HG03432 (cell line): ENCODE results near the gene PKMYT1.
"Not testable (repeated sequence)": the region's sequence is repeated elsewhere in the genome, so short reads cannot be mapped to it uniquely, and the experiment has no call there.

Experiments
- ATAC-seq: cut with Tn5 transposase; IDR thresholded peaks from one replicate; pipeline ENCODE4 v1.9.1; 2021; ENCODE audit warnings: mild to moderate bottlenecking, moderate library complexity; ENCODE audit not compliant: unreplicated experiment

PKMYT1 gene

DNA sequence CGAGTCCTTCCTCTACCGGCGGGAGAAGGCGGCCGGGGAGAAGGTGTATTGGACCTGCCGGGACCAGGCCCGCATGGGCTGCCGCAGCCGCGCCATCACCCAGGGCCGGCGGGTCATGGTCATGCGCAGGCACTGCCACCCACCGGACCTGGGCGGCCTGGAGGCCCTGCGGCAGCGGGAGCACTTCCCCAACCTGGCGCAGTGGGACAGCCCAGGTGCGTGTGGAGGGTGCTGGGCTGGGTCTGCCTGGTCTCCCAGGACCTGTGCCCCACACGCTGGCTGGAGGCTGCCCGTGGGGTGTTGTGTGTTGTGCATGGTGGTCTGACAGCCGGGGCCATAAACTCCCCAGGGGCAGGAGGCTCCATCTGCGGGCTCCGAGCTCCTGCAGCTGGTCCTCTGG, 43.1 kb downstream of the PKMYT1 start:
- no peak for ATAC-seq

DNA sequence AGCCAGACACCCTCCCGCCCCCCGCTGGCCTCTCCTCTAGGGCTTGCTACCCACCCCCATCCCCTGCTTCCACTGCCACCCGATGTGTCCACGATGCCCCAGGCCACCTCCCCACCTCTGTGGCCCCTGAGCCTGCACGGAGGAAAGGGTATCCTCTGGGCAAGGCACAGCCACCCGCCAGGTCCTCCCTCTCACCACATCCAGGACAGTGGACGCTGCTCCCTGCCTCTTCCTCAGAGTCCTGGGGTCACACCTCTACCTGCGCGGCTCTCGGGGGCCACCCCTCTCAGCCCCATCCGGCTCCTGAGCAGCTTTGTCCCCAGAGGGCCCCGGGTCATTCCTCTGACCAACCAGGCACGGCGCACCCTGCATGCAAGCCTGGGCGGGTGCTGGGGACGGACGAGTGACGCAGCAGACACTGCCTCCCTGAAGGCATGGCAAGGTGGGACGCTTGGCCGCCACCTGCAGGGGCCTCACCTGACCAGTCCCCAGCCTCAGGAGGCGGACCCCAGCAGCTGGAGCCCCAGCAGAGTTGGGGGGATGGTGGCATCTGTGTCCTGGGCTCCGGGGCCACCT, 43.7 kb downstream of the PKMYT1 start:
- ATAC-seq = no peak

- ATAC-seq = no peak
These were observed 45.8 kb downstream of the PKMYT1 start for GRCh38 chr16:2934450-2934849.

- no peak for ATAC-seq
These were observed 46.5 kb downstream of the PKMYT1 start for GRCh38 chr16:2933701-2934100.

DNA sequence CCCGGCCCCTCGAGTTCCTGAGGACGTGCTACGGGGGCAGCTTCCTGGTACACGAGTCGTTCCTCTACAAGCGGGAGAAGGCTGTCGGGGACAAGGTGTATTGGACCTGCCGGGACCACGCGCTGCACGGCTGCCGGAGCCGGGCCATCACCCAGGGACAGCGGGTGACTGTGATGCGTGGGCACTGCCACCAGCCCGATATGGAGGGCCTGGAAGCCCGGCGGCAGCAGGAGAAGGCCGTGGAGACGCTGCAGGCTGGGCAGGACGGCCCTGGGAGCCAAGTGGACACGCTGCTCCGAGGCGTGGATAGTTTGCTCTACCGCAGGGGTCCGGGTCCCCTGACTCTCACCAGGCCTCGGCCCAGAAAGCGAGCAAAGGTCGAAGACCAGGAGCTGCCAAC, 47.1 kb downstream of the PKMYT1 start:
- ATAC-seq = no peak

DNA sequence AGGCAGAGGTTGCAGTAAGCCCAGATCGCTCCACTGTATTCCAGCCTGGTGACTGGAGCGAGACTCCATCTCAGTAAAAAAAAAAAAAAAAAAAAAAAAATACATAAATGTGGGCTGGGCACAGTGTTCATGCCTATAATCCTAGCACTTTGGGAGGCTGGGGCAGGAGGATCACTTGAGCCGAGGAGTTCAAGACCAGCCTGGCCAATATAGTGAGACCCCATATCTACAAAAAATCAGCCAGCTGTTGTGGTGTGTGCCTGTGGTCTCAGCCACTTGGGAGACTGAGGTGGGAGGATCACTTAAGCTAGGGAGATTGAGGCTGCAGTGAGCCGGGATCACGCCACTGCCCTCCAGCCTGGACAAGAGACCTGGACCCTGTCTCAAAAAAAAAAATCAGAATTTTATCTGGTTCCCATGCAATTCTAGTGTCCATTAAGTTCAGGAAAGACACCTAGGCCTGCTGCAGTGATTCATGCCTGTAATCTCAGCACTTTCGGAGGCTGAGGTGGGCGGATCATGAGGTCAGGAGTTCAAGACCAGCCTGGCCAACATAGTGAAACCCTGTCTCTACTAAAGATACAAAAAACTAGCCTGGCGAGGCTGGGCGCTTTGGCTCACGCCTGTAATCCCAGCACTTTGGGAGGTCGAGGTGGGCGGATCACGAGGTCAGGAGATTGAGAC, 48.9 kb downstream of the PKMYT1 start:
- ATAC-seq = not testable (repeated sequence)

DNA sequence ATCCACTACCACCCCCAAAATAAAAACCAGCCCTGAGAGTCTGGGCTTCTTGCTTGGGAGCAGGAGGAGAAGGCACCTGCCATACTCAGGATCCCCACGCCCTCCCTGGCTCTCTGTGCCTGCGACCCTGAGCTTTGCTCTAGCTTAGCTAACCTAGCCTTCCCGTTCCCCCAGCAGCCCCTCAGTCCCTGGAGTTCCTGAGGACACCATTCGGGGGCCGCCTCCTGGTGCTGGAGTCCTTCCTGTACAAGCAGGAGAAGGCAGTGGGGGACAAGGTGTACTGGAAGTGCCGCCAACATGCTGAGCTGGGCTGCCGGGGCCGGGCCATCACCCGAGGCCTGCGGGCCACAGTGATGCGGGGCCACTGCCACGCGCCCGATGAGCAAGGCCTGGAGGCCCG, 50.0 kb downstream of the PKMYT1 start:
- ATAC-seq = no peak

DNA sequence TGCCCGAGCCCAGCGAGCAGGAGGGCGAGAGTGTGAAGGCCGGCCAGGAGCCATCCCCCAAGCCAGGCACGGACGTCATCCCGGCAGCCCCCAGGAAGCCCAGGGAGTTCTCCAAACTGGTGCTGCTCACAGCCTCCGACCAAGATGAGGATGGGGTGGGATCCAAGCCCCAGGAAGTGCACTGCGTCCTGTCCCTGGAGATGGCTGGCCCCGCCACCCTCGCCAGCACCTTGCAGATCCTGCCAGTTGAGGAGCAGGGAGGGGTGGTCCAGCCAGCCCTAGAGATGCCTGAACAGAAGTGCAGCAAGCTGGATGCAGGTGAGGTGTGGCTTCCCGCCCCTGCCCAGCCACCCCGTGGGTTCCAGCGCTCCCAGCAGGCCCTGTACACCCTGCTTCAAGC, 50.6 kb downstream of the PKMYT1 start:
- ATAC-seq = no peak

DNA sequence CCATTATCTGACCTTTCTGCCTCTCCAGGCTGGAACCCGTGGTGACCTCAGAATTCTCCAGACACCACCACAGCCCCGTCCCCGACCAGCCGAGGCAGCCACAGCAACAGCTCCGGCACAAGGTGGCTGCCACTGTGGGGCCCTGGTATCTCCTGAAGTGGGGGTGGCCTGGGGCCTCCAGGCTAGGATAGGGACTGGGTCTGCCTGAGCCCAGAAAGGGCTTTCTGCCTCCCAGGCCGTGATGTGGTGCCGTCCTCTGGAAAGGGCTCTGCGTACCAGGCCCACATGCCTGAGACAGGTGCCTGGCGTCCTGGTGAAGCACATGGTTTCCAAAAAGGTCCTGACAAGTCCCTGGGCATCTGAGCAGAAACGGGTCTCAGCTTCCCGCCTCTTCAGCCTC, 51.5 kb downstream of the PKMYT1 start:
- ATAC-seq = no peak

- not testable (repeated sequence) for ATAC-seq
These were observed 52.1 kb downstream of the PKMYT1 start for GRCh38 chr16:2928151-2928550.

- ATAC-seq = no peak
These were observed 53.1 kb downstream of the PKMYT1 start for GRCh38 chr16:2927010-2927646.

- ATAC-seq = no peak
These were observed 53.6 kb downstream of the PKMYT1 start for GRCh38 chr16:2926650-2926999.

GRCh38 chr16:2925951-2926649, 54.1 kb downstream of the PKMYT1 start:
- ATAC-seq = no peak

GRCh38 chr16:2924901-2925755, 55.1 kb downstream of the PKMYT1 start:
- ATAC-seq = no peak

DNA sequence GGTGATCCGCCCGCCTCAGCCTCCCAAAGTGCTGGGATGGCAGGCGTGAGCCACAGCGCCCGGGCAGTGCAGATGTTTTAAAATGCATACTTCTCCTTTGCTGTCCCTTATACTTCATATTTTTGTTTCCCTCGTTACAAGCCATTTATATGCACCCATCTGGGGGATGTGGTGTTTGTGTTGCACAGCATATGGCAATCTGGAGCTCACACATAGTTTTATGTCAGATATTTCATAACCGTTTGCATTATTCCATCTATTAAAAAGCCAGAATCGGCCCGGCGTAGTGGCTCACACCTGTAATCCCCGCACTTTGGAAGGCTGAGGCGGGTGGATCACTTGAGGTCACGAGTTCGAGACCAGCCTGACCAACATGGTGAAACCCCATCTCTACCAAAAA, 56.8 kb downstream of the PKMYT1 start:
- ATAC-seq = no peak
